ENCODE data around the gene IDH3B. TPM values are rescaled to one million over a fixed set of nuclear protein-coding genes. Genes with fewer than 3 reads are reported as not detected.

The IDH3B gene
- total and polyA plus RNA-seq, 2 experiments from 2014 or later = 91.1 to 93.8 TPM

DNA sequence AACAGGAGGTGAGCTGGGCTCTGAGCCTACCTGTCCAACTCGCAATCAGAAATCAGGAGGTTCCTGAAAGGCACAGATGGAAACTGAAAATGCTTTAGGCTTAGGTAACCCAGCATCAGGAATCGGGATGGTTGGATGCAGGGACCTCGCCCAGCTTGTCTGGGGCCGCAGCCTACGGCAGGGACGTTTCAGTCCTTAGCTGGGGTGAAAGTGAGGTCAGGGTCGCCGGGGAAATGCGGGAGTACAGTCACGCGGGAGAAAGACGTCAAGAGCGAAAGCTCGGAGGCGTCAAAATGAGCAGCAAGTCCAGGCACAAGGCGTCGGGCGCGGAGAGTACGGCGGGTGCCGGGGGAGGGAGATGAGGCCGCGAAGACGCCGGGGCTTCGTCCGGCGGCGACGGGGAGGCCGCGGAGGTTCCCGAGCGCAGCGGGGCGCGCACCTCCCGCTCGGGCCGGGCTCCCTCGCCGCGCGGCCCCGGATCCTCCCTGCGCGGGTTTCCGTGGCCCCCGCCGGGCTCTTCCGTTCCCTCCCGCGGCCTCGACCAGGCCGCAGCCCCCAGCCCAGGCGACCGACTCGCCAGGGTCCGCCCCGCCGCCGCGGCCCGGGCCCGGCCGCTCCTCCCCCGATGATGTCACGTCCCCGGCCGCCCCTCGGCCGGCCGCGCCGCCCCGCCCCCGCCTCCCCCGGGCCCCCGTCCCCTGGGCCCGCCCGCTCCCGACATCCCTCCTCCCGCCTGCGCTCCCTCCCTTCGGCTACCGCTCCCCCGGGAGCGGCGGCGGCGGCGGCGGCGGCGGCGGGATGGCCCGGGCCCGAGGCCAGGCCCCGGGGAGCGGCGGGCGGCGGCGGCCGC, 28.2 kb upstream of the IDH3B start, which contains the start of gene EBF4:
Gene EBF4 (plus strand): TSS at position 745 of the 850 bp plus-strand sequence. CDS start 866 bp downstream, outside the sequence.
- peaks cover 36% of the 10 kb centered on the region for H3K27me3 ChIP-seq
- H3K4me1 ChIP-seq (ENCODE audit: insufficient read depth) = no peaks in the 10 kb centered on the region

DNA sequence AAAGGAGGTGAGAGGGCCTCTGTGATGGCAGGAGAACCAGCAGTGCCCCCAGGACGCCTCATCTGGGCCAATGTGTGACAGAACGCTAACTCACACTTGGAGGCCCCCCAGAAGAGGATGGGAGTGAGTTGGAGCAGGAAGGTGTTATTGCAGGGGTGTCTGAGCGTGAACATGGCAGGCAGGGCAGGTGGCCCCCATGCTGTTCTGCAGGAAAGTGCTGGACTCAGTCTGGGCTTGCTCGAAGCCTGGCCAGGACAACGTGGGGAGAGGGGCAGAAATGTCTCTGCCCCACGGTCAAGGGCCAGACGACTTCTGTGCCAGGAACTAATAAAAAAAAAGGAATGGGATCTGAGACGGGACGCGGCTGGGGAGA, 27.6 kb upstream of the IDH3B start:
- Histone ChIP-seq H3K4me1 (ENCODE audit: insufficient read depth) (no peaks in the 10 kb centered on the region), H4K20me1 (ENCODE audit: insufficient read depth, poor library complexity, severe bottlenecking) (no peaks in the 10 kb centered on the region), H3K4me3 (peak overlapping the region; percentile 31), H2AFZ (peak overlapping the region; percentile 96), H3K27me3 (peaks cover 42% of the 10 kb centered on the region), H3K27ac (peak overlapping the region; percentile 13), H3K36me3 (replicated peaks; ENCODE audit: insufficient read depth, low read depth) (no peaks in the 10 kb centered on the region), H3K9me2 (replicated peaks; ENCODE audit: insufficient read depth) (no peaks in the 10 kb centered on the region), H3K79me2 (no peaks in the 10 kb centered on the region), H3K4me2 (peak overlapping the region; percentile 80), H3K9me3 (ENCODE audit: low read depth) (no peaks in the 10 kb centered on the region)
- DNase-seq (ENCODE audit: low spot score) = no peak
- TF ChIP-seq, protein P1, sequence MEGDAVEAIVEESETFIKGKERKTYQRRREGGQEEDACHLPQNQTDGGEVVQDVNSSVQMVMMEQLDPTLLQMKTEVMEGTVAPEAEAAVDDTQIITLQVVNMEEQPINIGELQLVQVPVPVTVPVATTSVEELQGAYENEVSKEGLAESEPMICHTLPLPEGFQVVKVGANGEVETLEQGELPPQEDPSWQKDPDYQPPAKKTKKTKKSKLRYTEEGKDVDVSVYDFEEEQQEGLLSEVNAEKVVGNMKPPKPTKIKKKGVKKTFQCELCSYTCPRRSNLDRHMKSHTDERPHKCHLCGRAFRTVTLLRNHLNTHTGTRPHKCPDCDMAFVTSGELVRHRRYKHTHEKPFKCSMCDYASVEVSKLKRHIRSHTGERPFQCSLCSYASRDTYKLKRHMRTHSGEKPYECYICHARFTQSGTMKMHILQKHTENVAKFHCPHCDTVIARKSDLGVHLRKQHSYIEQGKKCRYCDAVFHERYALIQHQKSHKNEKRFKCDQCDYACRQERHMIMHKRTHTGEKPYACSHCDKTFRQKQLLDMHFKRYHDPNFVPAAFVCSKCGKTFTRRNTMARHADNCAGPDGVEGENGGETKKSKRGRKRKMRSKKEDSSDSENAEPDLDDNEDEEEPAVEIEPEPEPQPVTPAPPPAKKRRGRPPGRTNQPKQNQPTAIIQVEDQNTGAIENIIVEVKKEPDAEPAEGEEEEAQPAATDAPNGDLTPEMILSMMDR (IDR thresholded peaks at IDR 0.05; ENCODE audit: poor library complexity) = no peak
- TF ChIP-seq EZH2phosphoT487 (IDR thresholded peaks at IDR 0.05; ENCODE audit: low read depth, severe bottlenecking, unreplicated experiment) (no peak), EZH2 (IDR thresholded peaks at IDR 0.05; ENCODE audit: borderline replicate concordance) (no peak)
- 52% methylated on average over 10 of the region's 10 CpGs for WGBS (ENCODE audit: low lambda C conversion rate, missing lambda C conversion rate)

More for the DNA sequence above, 28.2 kb upstream of the IDH3B start, which contains the start of gene EBF4:
- TF ChIP-seq, protein P1 (IDR thresholded peaks at IDR 0.05; ENCODE audit: poor library complexity) = no peak
- H3K27ac ChIP-seq = peak within 1 kb of the TSS; percentile 13
- H3K4me2 ChIP-seq = peak within 1 kb of the TSS; percentile 81
- peak within 1 kb of the TSS; percentile 96 for H2AFZ ChIP-seq
- H3K36me3 ChIP-seq (replicated peaks; ENCODE audit: insufficient read depth, low read depth) = no peaks in the 10 kb centered on the region
- DNase-seq (ENCODE audit: low spot score) = peak; percentile 73
- no peaks in the 10 kb centered on the region for H3K9me2 ChIP-seq (replicated peaks; ENCODE audit: insufficient read depth)
- no peaks in the 10 kb centered on the region for H4K20me1 ChIP-seq (ENCODE audit: insufficient read depth, poor library complexity, severe bottlenecking)
- H3K9me3 ChIP-seq (ENCODE audit: low read depth) = no peaks in the 10 kb centered on the region
- peak within 1 kb of the TSS; percentile 31 for H3K4me3 ChIP-seq
- no peaks in the 10 kb centered on the region for H3K79me2 ChIP-seq
- WGBS (ENCODE audit: low lambda C conversion rate, missing lambda C conversion rate) = 5% methylated on average over 20 of the region's 106 CpGs

DNA sequence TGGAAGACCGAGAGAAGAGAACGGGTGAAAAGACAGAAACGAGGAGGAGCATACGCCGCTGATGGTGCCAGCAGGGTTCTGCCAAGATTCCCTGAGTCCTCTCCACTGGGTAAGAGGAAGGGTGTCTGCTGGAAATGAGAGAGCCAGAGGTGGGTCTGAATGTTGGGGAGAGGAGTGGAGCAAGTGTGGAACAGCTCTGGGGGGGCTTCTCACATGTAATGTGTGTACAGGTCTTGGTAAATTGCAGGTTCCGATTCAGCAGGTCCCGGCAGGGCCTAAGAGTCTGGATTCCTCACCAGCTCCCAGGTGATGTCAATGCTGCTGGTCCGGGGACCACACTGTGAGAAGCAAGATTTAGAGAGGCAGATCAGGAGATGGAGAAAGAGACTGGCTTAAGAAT, 27.1 kb upstream of the IDH3B start:
- TF ChIP-seq EZH2 (IDR thresholded peaks at IDR 0.05; ENCODE audit: borderline replicate concordance) (no peak), EZH2phosphoT487 (IDR thresholded peaks at IDR 0.05; ENCODE audit: low read depth, severe bottlenecking, unreplicated experiment) (no peak)
- TF ChIP-seq, protein P1 (IDR thresholded peaks at IDR 0.05; ENCODE audit: poor library complexity) = no peak
- Histone ChIP-seq H3K4me3 (no peak overlapping the region), H3K79me2 (no peaks in the 10 kb centered on the region), H2AFZ (no peak overlapping the region), H3K4me1 (ENCODE audit: insufficient read depth) (no peaks in the 10 kb centered on the region), H3K36me3 (replicated peaks; ENCODE audit: insufficient read depth, low read depth) (no peaks in the 10 kb centered on the region), H3K9me3 (ENCODE audit: low read depth) (no peaks in the 10 kb centered on the region), H3K4me2 (no peak overlapping the region), H4K20me1 (ENCODE audit: insufficient read depth, poor library complexity, severe bottlenecking) (no peaks in the 10 kb centered on the region), H3K27ac (no peak overlapping the region), H3K9me2 (replicated peaks; ENCODE audit: insufficient read depth) (no peaks in the 10 kb centered on the region), H3K27me3 (peaks cover 48% of the 10 kb centered on the region)
- no peak for DNase-seq (ENCODE audit: low spot score)
- 92% methylated on average over 8 of the region's 8 CpGs for WGBS (ENCODE audit: low lambda C conversion rate, missing lambda C conversion rate)

Measured in hepatocyte (in vitro differentiated cells).